CD14-positive monocyte (primary cell): Measurements from ENCODE around the gene PAXX. TPM values are rescaled to one million over a fixed set of nuclear protein-coding genes. Genes with fewer than 3 reads are reported as not detected.
A peak's percentile ranks its signal among the peaks of the same experiment; 100 is the strongest.
"Not testable (repeated sequence)": the region's sequence is repeated elsewhere in the genome, so short reads cannot be mapped to it uniquely, and the experiment has no call there.

Source experiments
- DNase-seq, 3 donors: peaks; one replicate each; pipeline ENCODE4 v3.0.0-alpha.2; 2011 to 2022
- H2AFZ ChIP-seq: 2 replicates; pipeline ENCODE4 v1.6.0; 2012; ENCODE audit warnings: mild to moderate bottlenecking, low read depth, low read length, inconsistent platforms; ENCODE audit not compliant: insufficient read depth, poor library complexity, severe bottlenecking
- H3K27ac ChIP-seq, 2 donors: 1 replicate in 1 of 2; 2 replicates in 1 of 2; pipeline ENCODE4 v1.5.1; 2012 to 2013; ENCODE audit warnings: low read length in 2 of 2, control low read depth in 1 of 2, inconsistent platforms in 1 of 2, low read depth in 1 of 2, mild to moderate bottlenecking in 1 of 2
- H3K27me3 ChIP-seq, 2 donors: one replicate each; pipeline versions ENCODE4 v1.6.0 to v1.6.1; 2011 to 2013; ENCODE audit warnings: low read length in 2 of 2; ENCODE audit not compliant: control insufficient read depth in 2 of 2, insufficient read depth in 2 of 2
- H3K36me3 ChIP-seq, 2 donors: replicated peaks in 1 of 2; 1 replicate in 1 of 2; 2 replicates in 1 of 2; pipeline versions ENCODE4 v1.5.1 to v1.6.1; 2012 to 2013; ENCODE audit warnings: low read length in 2 of 2, control low read depth in 1 of 2, inconsistent platforms in 1 of 2, mild to moderate bottlenecking in 1 of 2; ENCODE audit not compliant: insufficient read depth in 2 of 2, control insufficient read depth in 1 of 2
- H3K4me1 ChIP-seq, 2 donors: 1 replicate in 1 of 2; 2 replicates in 1 of 2; pipeline versions ENCODE4 v1.5.1 to v1.6.1; 2012 to 2013; ENCODE audit warnings: low read length in 2 of 2, control low read depth in 1 of 2, inconsistent platforms in 1 of 2, mild to moderate bottlenecking in 1 of 2, moderate library complexity in 1 of 2; ENCODE audit not compliant: insufficient read depth in 2 of 2, control insufficient read depth in 1 of 2
- H3K4me2 ChIP-seq: replicated peaks from 2 replicates; pipeline ENCODE3; 2012; ENCODE audit warnings: low read length, moderate library complexity, mild to moderate bottlenecking; ENCODE audit not compliant: poor library complexity, severe bottlenecking; ENCODE audit errors: extremely low read depth
- H3K4me3 ChIP-seq, 3 experiments: fragments of 200-600 bp in 1 of 3; sonication (generic) in 1 of 3; replicated peaks in 1 of 3; 1 replicate in 2 of 3; 2 replicates in 1 of 3; pipeline ENCODE4 v1.5.1; 2011 to 2013; ENCODE audit warnings: low read length in 3 of 3, mild to moderate bottlenecking in 3 of 3, control low read depth in 2 of 3, low read depth in 2 of 3, inconsistent platforms in 1 of 3, moderate library complexity in 1 of 3
- H3K79me2 ChIP-seq: 2 replicates; pipeline ENCODE4 v1.6.0; 2012; ENCODE audit warnings: mild to moderate bottlenecking, control low read depth, inconsistent platforms, low read length, moderate library complexity; ENCODE audit not compliant: insufficient read depth
- H3K9ac ChIP-seq: 2 replicates; pipeline ENCODE4 v1.6.0; 2017; ENCODE audit warnings: low read length, mild to moderate bottlenecking; ENCODE audit not compliant: insufficient read depth, poor library complexity, severe bottlenecking
- H3K9me3 ChIP-seq, 2 donors: replicated peaks in 1 of 2; 1 replicate in 1 of 2; 2 replicates in 1 of 2; pipeline versions ENCODE4 v1.5.1 to v1.6.1; 2012 to 2013; ENCODE audit warnings: low read length in 2 of 2, control low read depth in 1 of 2; ENCODE audit not compliant: control insufficient read depth in 1 of 2, insufficient read depth in 1 of 2
- H4K20me1 ChIP-seq: 2 replicates; pipeline ENCODE4 v1.6.0; 2012; ENCODE audit warnings: mild to moderate bottlenecking, low read length, control low read depth, moderate library complexity; ENCODE audit not compliant: insufficient read depth
- H3K27ac Mint-ChIP-seq, 7 donors: one replicate each; pipeline ENCODE4 v1.8.0; 2020; ENCODE audit warnings: mild to moderate bottlenecking in 7 of 7, mixed read lengths in 7 of 7, moderate library complexity in 6 of 7, inconsistent platforms in 2 of 7
- H3K27me3 Mint-ChIP-seq, 3 donors: one replicate each; pipeline ENCODE4 v1.8.0; 2021 to 2022; ENCODE audit warnings: low read depth in 3 of 3, mild to moderate bottlenecking in 3 of 3, mixed read lengths in 3 of 3, moderate library complexity in 3 of 3, inconsistent platforms in 1 of 3
- H3K36me3 Mint-ChIP-seq, 2 donors: one replicate each; pipeline ENCODE4 v1.8.0; 2020; ENCODE audit warnings: mixed read lengths in 2 of 2, inconsistent platforms in 1 of 2, mild to moderate bottlenecking in 1 of 2
- H3K4me1 Mint-ChIP-seq: one replicate; pipeline ENCODE4 v1.8.0; 2020; ENCODE audit warnings: mild to moderate bottlenecking, mixed read lengths
- H3K4me3 Mint-ChIP-seq, 2 donors: one replicate each; pipeline ENCODE4 v1.8.0; 2020; ENCODE audit warnings: mild to moderate bottlenecking in 2 of 2, mixed read lengths in 2 of 2, moderate library complexity in 1 of 2
- H3K9me3 Mint-ChIP-seq, 7 donors: one replicate each; pipeline ENCODE4 v1.8.0; 2020 to 2022; ENCODE audit warnings: mixed read lengths in 7 of 7, mild to moderate bottlenecking in 6 of 7, moderate library complexity in 6 of 7, inconsistent platforms in 2 of 7
- WGBS: methylation state at CpG from one replicate; pipeline ENCODE4 v1.1.5; 2013; ENCODE audit warnings: missing lambda C conversion rate; ENCODE audit not compliant: insufficient coverage; 5-methylcytosine and 5-hydroxymethylcytosine counted together
- intact Hi-C, 2 donors: fragments of 100-400 bp; cut with micrococcal nuclease; formaldehyde crosslinking; loops; one replicate each; pipeline versions ENCODE4 v1.15.0 to v1.15.1; 2023
- polyA plus RNA-seq, 3 donors: library from polyadenylated mRNA; depleted of rRNA in 1 of 3; unstranded in 2 of 3; stranded (reverse) in 1 of 3; fragments of 300-500 nt in 2 of 3; fragments of >200 nt in 1 of 3; fragmentation: Illumina TruSeq in 2 of 3; gene quantifications; 1 replicate in 2 of 3; 2 replicates in 1 of 3; pipeline ENCODE4 v1.2.3, GENCODE V29; 2012 to 2021
- TF ChIP-seq, protein P1 (sequence below): fragments of 200-600 bp; IDR thresholded peaks from one replicate; pipeline ENCODE4 v1.8.0; 2022; ENCODE audit warnings: antibody characterized with exemption, mild to moderate bottlenecking

Gene PAXX
- polyA plus RNA-seq, 3 donors = 35.3 to 92.9 (median 40.7) TPM

- peak overlapping the region; percentile 47 to 88 (median 68) for H3K4me3 ChIP-seq
- no peaks in the 10 kb centered on the region for H3K27me3 ChIP-seq
- Mint-ChIP-seq H3K4me1 (peaks cover 53% of the 10 kb centered on the region), H3K27me3 (no peaks in the 10 kb centered on the region), H3K9me3 (no peaks in the 10 kb centered on the region), H3K4me3 (peak overlapping the region; percentile 87 to 93), H3K36me3 (peaks cover 3 to 19% of the 10 kb centered on the region in 2 donors), H3K27ac (peak overlapping the region; percentile 86 to 94 (median 92))
- H2AFZ ChIP-seq = peak overlapping the region; percentile 22
- no peaks in the 10 kb centered on the region for H3K9me3 ChIP-seq
- peaks cover 15 to 22% of the 10 kb centered on the region in 2 donors for H3K36me3 ChIP-seq
- peaks cover 75% of the 10 kb centered on the region for H3K79me2 ChIP-seq
- 5% methylated on average over 7 of the region's 10 CpGs for WGBS
- intact Hi-C loops = loop anchor here (5.0 to 10.0 kb wide), 6 partner anchors 34 to 246 kb away; partner anchors contain the start of genes AJM1 (in 1 of the 2), C8G (in 1 of the 2), CLIC3 (in 1 of the 2) and FBXW5 (in 1 of the 2)
- peak; percentile 88 to 90 (median 89) for DNase-seq
- peaks cover 47% of the 10 kb centered on the region for H4K20me1 ChIP-seq
- H3K4me1 ChIP-seq = peaks cover 63 to 76% of the 10 kb centered on the region in 2 donors
- TF ChIP-seq, protein P1, sequence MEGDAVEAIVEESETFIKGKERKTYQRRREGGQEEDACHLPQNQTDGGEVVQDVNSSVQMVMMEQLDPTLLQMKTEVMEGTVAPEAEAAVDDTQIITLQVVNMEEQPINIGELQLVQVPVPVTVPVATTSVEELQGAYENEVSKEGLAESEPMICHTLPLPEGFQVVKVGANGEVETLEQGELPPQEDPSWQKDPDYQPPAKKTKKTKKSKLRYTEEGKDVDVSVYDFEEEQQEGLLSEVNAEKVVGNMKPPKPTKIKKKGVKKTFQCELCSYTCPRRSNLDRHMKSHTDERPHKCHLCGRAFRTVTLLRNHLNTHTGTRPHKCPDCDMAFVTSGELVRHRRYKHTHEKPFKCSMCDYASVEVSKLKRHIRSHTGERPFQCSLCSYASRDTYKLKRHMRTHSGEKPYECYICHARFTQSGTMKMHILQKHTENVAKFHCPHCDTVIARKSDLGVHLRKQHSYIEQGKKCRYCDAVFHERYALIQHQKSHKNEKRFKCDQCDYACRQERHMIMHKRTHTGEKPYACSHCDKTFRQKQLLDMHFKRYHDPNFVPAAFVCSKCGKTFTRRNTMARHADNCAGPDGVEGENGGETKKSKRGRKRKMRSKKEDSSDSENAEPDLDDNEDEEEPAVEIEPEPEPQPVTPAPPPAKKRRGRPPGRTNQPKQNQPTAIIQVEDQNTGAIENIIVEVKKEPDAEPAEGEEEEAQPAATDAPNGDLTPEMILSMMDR = no peak
- peak overlapping the region; percentile 98 for H3K4me2 ChIP-seq
- H3K9ac ChIP-seq = peak overlapping the region; percentile 77
- H3K27ac ChIP-seq = peak overlapping the region; percentile 83 to 92
Measured at GRCh38 chr9:137032858-137033257, 40.6 kb downstream of the PAXX start.

GRCh38 chr9:137033481-137033880 lies 41.3 kb downstream of the PAXX start:
- not testable (repeated sequence) for H3K27me3 ChIP-seq

More at GRCh38 chr9:137033481-137033880, 41.3 kb downstream of the PAXX start:
- intact Hi-C loops = loop anchor here (5.0 to 10.0 kb wide), 6 partner anchors 34 to 246 kb away; partner anchors contain the start of genes AJM1 (in 1 of the 2), C8G (in 1 of the 2), CLIC3 (in 1 of the 2) and FBXW5 (in 1 of the 2)
- no CpG with 5 or more reads among the region's 5 CpGs for WGBS
- peak overlapping the region; percentile 83 to 92 for H3K27ac ChIP-seq
- not testable (repeated sequence) for H3K9me3 Mint-ChIP-seq, DNase-seq, H2AFZ ChIP-seq, H3K9me3 ChIP-seq, H3K27me3 Mint-ChIP-seq
- Mint-ChIP-seq H3K27ac (peak overlapping the region; percentile 86 to 94 (median 92)), H3K4me1 (peaks cover 52% of the 10 kb centered on the region), H3K36me3 (peaks cover 3 to 25% of the 10 kb centered on the region in 2 donors), H3K4me3 (peak overlapping the region; percentile 87 to 93)
- H3K4me2 ChIP-seq = peak overlapping the region; percentile 98
- peaks cover 15 to 22% of the 10 kb centered on the region in 2 donors for H3K36me3 ChIP-seq
- H4K20me1 ChIP-seq = peaks cover 48% of the 10 kb centered on the region
- peaks cover 73% of the 10 kb centered on the region for H3K79me2 ChIP-seq
- peak overlapping the region; percentile 77 for H3K9ac ChIP-seq
- peak overlapping the region; percentile 47 to 88 (median 68) for H3K4me3 ChIP-seq
- H3K4me1 ChIP-seq = peaks cover 61 to 74% of the 10 kb centered on the region in 2 donors
